DOHH2 (cell line): ENCODE results near the gene FDXR.

Source experiments
- H3F3A ChIP-seq: fragments of 200-600 bp; sonication (generic), shearing (Covaris generic); 2 replicates; pipeline ENCODE4 v1.6.0; 2016; ENCODE audit warnings: antibody characterized with exemption, mild to moderate bottlenecking; ENCODE audit not compliant: control insufficient read depth, insufficient read depth
- H3K27ac ChIP-seq: fragments of 200-600 bp; sonication (generic); 2 replicates; pipeline ENCODE4 v1.5.1; 2014; ENCODE audit warnings: low read depth, mild to moderate bottlenecking, low read length, moderate library complexity
- H3K27me3 ChIP-seq: fragments of 200-600 bp; sonication (generic); 2 replicates; pipeline ENCODE4 v1.6.1; 2014; ENCODE audit warnings: mild to moderate bottlenecking, low read length, mixed read lengths; ENCODE audit not compliant: control insufficient read depth
- H3K36me3 ChIP-seq: fragments of 200-600 bp; sonication (generic); 2 replicates; pipeline ENCODE4 v1.6.1; 2014; ENCODE audit warnings: mild to moderate bottlenecking, low read length, moderate library complexity, mixed read lengths; ENCODE audit not compliant: control insufficient read depth
- H3K4me1 ChIP-seq: fragments of 200-600 bp; sonication (generic); 2 replicates; pipeline ENCODE4 v1.6.1; 2014; ENCODE audit warnings: mild to moderate bottlenecking, low read length, mixed read lengths; ENCODE audit not compliant: control insufficient read depth
- H3K4me2 ChIP-seq: fragments of 200-600 bp; sonication (generic); 2 replicates; pipeline ENCODE4 v1.6.0; 2014; ENCODE audit warnings: mild to moderate bottlenecking, low read length, moderate library complexity
- H3K4me3 ChIP-seq: fragments of 200-600 bp; sonication (generic); 2 replicates; pipeline ENCODE4 v1.5.1; 2014; ENCODE audit warnings: mild to moderate bottlenecking, low read length, mixed read lengths
- H3K79me2 ChIP-seq: fragments of 200-600 bp; sonication (generic); 2 replicates; pipeline ENCODE4 v1.6.1; 2014; ENCODE audit warnings: mild to moderate bottlenecking, low read length, mixed read lengths; ENCODE audit not compliant: control insufficient read depth
- H3K9me2 ChIP-seq: fragments of 200-600 bp; sonication (generic); replicated peaks from 2 replicates; pipeline ENCODE4 v1.6.1; 2014; ENCODE audit warnings: mild to moderate bottlenecking, low read length, mixed read lengths; ENCODE audit not compliant: control insufficient read depth
- H3K9me3 ChIP-seq: fragments of 200-600 bp; sonication (generic); 2 replicates; pipeline ENCODE4 v1.6.1; 2014; ENCODE audit warnings: antibody characterized with exemption, low read length, mixed read lengths; ENCODE audit not compliant: control insufficient read depth, insufficient read depth
- H4K20me1 ChIP-seq: fragments of 200-600 bp; sonication (generic); 2 replicates; pipeline ENCODE4 v1.6.0; 2014; ENCODE audit warnings: low read depth, mild to moderate bottlenecking, antibody characterized with exemption, low read length, moderate library complexity; ENCODE audit not compliant: control insufficient read depth, insufficient read depth
- CTCF ChIP-seq: fragments of 200-600 bp; sonication (generic); IDR thresholded peaks from one replicate; pipeline ENCODE4 v1.5.1; 2014; ENCODE audit warnings: antibody characterized with exemption, mild to moderate bottlenecking, low read depth, low read length; ENCODE audit not compliant: poor library complexity, severe bottlenecking
- EZH2phosphoT487 ChIP-seq: fragments of 200-600 bp; sonication (generic); IDR thresholded peaks from 2 replicates; pipeline ENCODE4 v1.6.1; 2017; ENCODE audit warnings: borderline replicate concordance, mild to moderate bottlenecking, antibody characterized with exemption, low read length, moderate library complexity, mixed read lengths

Gene FDXR

GRCh38 chr17:74853669-74854068, 19.1 kb downstream of the FDXR start:
- Histone ChIP-seq H3K79me2 (no peaks in the 10 kb centered on the region), H4K20me1 (no peaks in the 10 kb centered on the region; the same call in 1 of the 2 replicates), H3F3A (no peaks in the 10 kb centered on the region), H3K4me2 (no peak overlapping the region), H3K9me2 (no peaks in the 10 kb centered on the region), H3K36me3 (no peaks in the 10 kb centered on the region), H3K27me3 (peaks cover 26% of the 10 kb centered on the region), H3K4me1 (no peaks in the 10 kb centered on the region), H3K4me3 (no peak overlapping the region), H3K27ac (no peak overlapping the region), H3K9me3 (no peaks in the 10 kb centered on the region)
- TF ChIP-seq CTCF, result no peak
- TF ChIP-seq EZH2phosphoT487, result no peak

DNA sequence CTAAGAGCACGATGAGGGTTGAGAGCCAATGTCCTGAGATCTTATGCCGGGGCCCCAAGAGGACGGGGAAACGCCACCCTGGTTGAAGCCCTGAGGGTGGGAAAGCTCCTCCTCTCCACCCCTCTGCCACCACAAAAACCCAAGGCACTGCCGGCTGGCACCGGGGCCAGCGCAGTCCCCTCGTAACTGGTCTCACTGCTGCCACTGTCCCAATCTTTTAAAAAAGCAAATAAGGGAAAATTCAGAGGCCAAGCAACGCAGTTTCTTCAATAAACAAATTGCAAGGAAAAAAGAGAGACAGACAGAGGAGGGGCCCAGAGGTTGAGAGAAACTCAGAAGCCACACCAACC, 19.8 kb downstream of the FDXR start:
- no peak overlapping the region for H3K27ac ChIP-seq
- no peak overlapping the region for H3K4me2 ChIP-seq
- H3F3A ChIP-seq, result no peaks in the 10 kb centered on the region
- no peak overlapping the region for H3K4me3 ChIP-seq
- no peaks in the 10 kb centered on the region for H3K9me3 ChIP-seq
- no peaks in the 10 kb centered on the region; the same call in 1 of the 2 replicates for H4K20me1 ChIP-seq
- H3K27me3 ChIP-seq, result peaks cover 25% of the 10 kb centered on the region
- H3K36me3 ChIP-seq, result no peaks in the 10 kb centered on the region
- H3K4me1 ChIP-seq, result no peaks in the 10 kb centered on the region
- H3K79me2 ChIP-seq, result no peaks in the 10 kb centered on the region
- H3K9me2 ChIP-seq, result no peaks in the 10 kb centered on the region
- TF ChIP-seq CTCF (no peak), EZH2phosphoT487 (no peak)

GRCh38 chr17:74852237-74853047, 20.4 kb downstream of the FDXR start:
- H3K27me3 ChIP-seq, result peaks cover 22% of the 10 kb centered on the region
- no peaks in the 10 kb centered on the region for H3F3A ChIP-seq
- H3K9me3 ChIP-seq, result no peaks in the 10 kb centered on the region
- no peak for TF ChIP-seq CTCF
- TF ChIP-seq EZH2phosphoT487, result no peak
- H3K9me2 ChIP-seq, result no peaks in the 10 kb centered on the region
- no peak overlapping the region for H3K4me3 ChIP-seq
- H3K36me3 ChIP-seq, result no peaks in the 10 kb centered on the region
- no peak overlapping the region for H3K4me2 ChIP-seq
- no peaks in the 10 kb centered on the region; the same call in 1 of the 2 replicates for H4K20me1 ChIP-seq
- H3K79me2 ChIP-seq, result no peaks in the 10 kb centered on the region
- no peaks in the 10 kb centered on the region for H3K4me1 ChIP-seq
- H3K27ac ChIP-seq, result no peak overlapping the region
